ENCODE data around the gene DTNBP1. TPM values are rescaled to one million over a fixed set of nuclear protein-coding genes. Genes with fewer than 3 reads are reported as not detected.

The DTNBP1 gene
- total and polyA plus RNA-seq, 5 experiments from 2014 or later, result 23.1 to 41.5 (median 32.5) TPM

- Mint-ChIP-seq H3K9me3 (no peaks in the 10 kb centered on the region), H3K27me3 (no peaks in the 10 kb centered on the region), H3K27ac (peak overlapping the region in 3 of 10 donors; percentile 56 to 86 (median 65)), H3K4me1 (peaks cover 5 to 13% (median 11%) of the 10 kb centered on the region in 4 donors), H3K36me3 (peaks cover 0 to 79% (median 7%) of the 10 kb centered on the region in 3 donors), H3K4me3 (no peak overlapping the region)
- no peak for DNase-seq
- POLR2A ChIA-PET, result no interaction called here
- ATAC-seq, result no peak
Observed at GRCh38 chr6:15511248-15512125, 151.3 kb downstream of the DTNBP1 start.

DNA sequence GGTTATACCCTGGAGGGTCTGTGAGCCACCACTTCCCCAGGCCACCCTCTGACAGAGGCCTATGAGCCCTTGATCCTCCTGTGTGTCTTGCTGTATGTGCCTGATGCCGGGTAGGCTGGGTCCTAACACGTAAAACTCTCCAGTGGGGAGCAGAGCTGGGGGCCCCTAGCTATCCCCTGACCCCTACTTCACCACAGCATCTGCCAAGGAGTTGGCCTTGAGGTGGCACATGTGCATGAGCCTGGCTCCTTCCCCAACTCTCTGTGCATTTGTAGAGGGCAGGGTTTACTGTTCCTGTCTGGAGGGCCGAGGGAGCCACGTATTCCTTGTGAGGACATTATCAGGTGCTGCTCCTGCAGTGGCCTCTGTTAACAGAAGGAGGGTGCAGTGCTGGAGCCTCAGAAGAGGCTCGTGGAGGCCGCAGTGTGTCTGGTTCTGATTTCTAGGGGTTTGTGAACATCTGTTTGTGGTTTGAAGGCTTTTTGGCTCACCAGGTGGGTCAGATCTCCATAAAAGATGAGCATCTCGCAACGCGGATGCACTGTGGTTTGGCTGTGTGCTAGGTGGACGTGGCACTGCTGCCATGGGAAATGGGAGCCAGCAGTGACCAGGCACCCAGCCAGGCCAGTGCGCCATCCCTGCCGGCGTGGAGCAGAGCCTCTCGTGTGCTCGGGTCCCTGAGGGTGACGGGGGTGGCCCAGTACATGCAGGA is 152.1 kb downstream of the DTNBP1 start:
- Mint-ChIP-seq H3K27me3 (no peaks in the 10 kb centered on the region), H3K4me1 (peaks cover 6 to 13% (median 11%) of the 10 kb centered on the region in 4 donors), H3K36me3 (peaks cover 0 to 79% (median 7%) of the 10 kb centered on the region in 3 donors), H3K27ac (peak overlapping the region in 6 of 10 donors; percentile 1 to 86 (median 76)), H3K4me3 (peak overlapping the region in 1 of 10 donors; percentile 36), H3K9me3 (no peaks in the 10 kb centered on the region)
- DNase-seq, result no peak
- ATAC-seq, result no peak
- POLR2A ChIA-PET, result no interaction called here

DNA sequence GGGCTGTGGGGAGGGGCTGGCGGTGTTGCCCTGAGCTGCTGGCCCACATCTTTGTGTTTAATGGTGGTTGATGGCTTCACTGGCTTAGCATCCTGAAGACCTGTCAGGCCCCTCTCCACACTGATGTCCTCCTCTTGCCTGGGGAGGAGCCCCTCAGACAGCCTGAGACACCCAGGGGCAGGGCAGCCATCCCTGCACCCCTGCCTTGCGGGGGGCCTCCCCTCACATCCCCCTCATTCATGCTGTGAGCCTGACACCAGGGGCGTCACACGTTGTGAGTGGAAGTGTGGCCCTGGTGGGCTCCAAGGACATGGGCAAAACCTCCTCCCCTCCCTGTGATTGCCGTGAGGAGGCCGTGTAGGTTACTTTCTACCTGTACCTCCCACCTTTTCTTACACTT is 152.7 kb downstream of the DTNBP1 start:
- POLR2A ChIA-PET, result no interaction called here
- Mint-ChIP-seq H3K9me3 (no peaks in the 10 kb centered on the region), H3K36me3 (peaks cover 0 to 80% (median 7%) of the 10 kb centered on the region in 3 donors), H3K4me1 (peaks cover 10 to 13% (median 10%) of the 10 kb centered on the region in 4 donors), H3K27ac (peak overlapping the region in 5 of 10 donors; percentile 43 to 86 (median 77)), H3K27me3 (no peaks in the 10 kb centered on the region), H3K4me3 (peak overlapping the region in 1 of 10 donors; percentile 36)
- no peak for ATAC-seq
- no peak for DNase-seq

DNA sequence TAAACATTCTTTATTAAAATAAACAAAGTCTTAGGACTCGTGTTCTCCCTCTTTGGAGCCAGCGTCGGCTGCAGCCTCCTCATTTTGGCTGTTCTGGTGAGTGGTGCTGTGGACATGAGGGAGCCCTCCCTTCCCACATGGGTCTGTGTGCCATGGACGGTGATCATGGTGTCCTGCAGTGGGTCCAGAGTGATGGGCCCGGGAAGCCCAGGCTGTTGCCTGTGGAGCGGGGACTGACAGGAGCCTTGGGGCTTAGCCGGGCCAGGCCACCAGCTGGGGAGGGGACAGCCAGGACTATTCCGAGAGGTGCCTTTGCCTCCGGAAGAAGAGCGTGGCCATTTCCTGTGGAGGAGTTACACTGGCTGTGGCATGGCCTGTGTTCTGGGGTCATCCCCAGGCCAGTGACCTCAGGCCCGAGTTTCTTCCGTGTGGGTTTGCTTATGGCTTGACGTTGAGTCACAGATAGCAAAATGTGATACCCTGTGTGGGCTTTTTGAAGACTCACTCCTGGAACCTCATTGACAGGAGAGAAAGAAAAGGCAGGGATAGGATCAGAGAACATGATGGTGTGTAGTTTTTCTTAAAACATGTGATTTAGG is 153.4 kb downstream of the DTNBP1 start:
- H3K27me3 Mint-ChIP-seq, result no peaks in the 10 kb centered on the region
- peaks cover 3 to 13% (median 11%) of the 10 kb centered on the region in 4 donors for H3K4me1 Mint-ChIP-seq
- H3K36me3 Mint-ChIP-seq, result peaks cover 0 to 80% (median 7%) of the 10 kb centered on the region in 3 donors
- ATAC-seq (no peak), DNase-seq (no peak)
- H3K27ac Mint-ChIP-seq, result peak overlapping the region in 5 of 10 donors; percentile 2 to 86 (median 58)
- POLR2A ChIA-PET, result no interaction called here
- no peak overlapping the region for H3K4me3 Mint-ChIP-seq
- no peaks in the 10 kb centered on the region for H3K9me3 Mint-ChIP-seq

GRCh38 chr6:15508931-15509330 is 153.9 kb downstream of the DTNBP1 start:
- Mint-ChIP-seq H3K9me3 (no peaks in the 10 kb centered on the region), H3K4me3 (no peak overlapping the region), H3K36me3 (peaks cover 0 to 80% (median 7%) of the 10 kb centered on the region in 3 donors), H3K27ac (peak overlapping the region in 5 of 10 donors; percentile 17 to 86 (median 49)), H3K4me1 (peaks cover 0 to 17% (median 8%) of the 10 kb centered on the region in 4 donors), H3K27me3 (no peaks in the 10 kb centered on the region)
- POLR2A ChIA-PET, result no interaction called here
- no peak for DNase-seq
- ATAC-seq, result no peak

DNA sequence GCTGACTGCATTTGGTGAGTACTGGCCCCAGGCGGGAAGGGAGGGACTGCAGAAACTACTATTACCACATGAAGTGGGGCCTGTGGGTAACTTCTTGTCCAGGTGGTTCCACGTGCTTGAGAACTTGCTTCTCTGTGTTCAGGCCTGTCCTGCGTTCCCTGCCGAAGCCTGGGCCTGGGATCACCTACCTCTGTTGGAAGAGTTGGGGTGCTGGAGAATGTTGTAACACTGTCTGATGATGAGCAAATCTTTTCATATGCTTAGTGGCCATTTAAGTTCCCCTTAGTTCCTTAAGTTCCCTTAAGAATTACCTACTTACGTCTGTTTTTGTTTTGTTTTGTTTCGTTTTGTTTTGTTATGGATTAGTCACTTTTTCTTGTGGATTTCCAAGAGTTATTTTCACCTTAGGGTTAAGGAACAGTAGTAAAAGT is 154.4 kb downstream of the DTNBP1 start:
- Mint-ChIP-seq H3K9me3 (no peaks in the 10 kb centered on the region), H3K27ac (peak overlapping the region in 6 of 10 donors; percentile 17 to 86 (median 41)), H3K4me1 (peaks cover 0 to 17% (median 8%) of the 10 kb centered on the region in 4 donors), H3K27me3 (no peaks in the 10 kb centered on the region), H3K36me3 (peaks cover 0 to 80% (median 7%) of the 10 kb centered on the region in 3 donors), H3K4me3 (peak overlapping the region in 1 of 10 donors; percentile 10)
- no peak for DNase-seq
- POLR2A ChIA-PET, result no interaction called here
- no peak for ATAC-seq

DNA sequence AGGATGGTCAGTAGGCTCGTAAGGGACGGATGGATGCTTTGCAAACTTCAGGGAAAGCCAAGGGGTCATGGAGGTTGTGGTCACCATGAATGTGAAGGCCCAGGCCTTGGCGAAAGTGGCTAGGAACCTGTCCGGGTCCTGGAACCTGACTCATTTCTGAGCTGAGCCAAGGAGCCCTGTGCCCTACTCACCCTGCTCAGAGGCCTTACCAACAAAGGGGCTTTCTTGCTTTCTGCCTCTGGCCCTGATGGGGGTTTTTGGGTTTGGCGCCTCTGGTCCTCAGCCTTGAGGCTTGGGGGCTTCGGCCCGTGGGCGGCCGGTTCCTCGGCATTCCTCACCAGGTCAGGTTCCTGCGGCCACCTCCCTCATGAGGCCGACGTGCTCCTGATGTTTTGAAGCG is 155.1 kb downstream of the DTNBP1 start:
- no peak for ATAC-seq
- peaks cover 0 to 81% (median 7%) of the 10 kb centered on the region in 3 donors for H3K36me3 Mint-ChIP-seq
- H3K27me3 Mint-ChIP-seq, result no peaks in the 10 kb centered on the region
- H3K27ac Mint-ChIP-seq, result peak overlapping the region in 2 of 10 donors; percentile 40 to 62
- no peak for DNase-seq
- no peak overlapping the region for H3K4me3 Mint-ChIP-seq
- H3K9me3 Mint-ChIP-seq, result no peaks in the 10 kb centered on the region
- POLR2A ChIA-PET, result no interaction called here
- H3K4me1 Mint-ChIP-seq, result peaks cover 0 to 17% (median 9%) of the 10 kb centered on the region in 4 donors

GRCh38 chr6:15507221-15507620 is 155.6 kb downstream of the DTNBP1 start:
- Mint-ChIP-seq H3K36me3 (peaks cover 0 to 81% (median 3%) of the 10 kb centered on the region in 3 donors), H3K4me3 (no peak overlapping the region), H3K9me3 (no peaks in the 10 kb centered on the region), H3K27ac (peak overlapping the region in 1 of 10 donors; percentile 90), H3K27me3 (no peaks in the 10 kb centered on the region), H3K4me1 (peaks cover 0 to 17% (median 9%) of the 10 kb centered on the region in 4 donors)
- POLR2A ChIA-PET, result no interaction called here
- ATAC-seq, result no peak
- no peak for DNase-seq

DNA sequence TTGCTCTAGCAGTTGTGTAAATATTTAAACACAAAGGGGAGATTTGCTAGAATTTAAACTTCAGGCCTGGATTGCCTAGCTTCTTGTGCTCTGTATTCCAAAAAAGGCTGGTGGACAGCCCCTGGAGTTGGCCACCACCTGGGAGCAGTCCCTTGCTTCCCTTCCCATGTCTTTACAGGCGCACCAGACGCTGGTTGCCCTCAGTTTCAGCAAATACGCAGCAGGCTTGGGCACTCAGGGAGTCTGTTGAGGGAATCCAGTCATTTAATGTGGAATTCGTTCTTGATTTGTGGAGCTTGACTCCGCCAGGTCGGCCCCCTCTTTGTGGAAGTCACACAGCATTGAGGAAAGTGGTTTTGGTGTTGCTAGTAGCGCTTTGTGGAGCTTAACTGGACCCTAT is 156.8 kb downstream of the DTNBP1 start:
- POLR2A ChIA-PET, result no interaction called here
- Mint-ChIP-seq H3K27me3 (no peaks in the 10 kb centered on the region), H3K4me1 (peaks cover 0 to 17% (median 10%) of the 10 kb centered on the region in 4 donors), H3K36me3 (peaks cover 0 to 85% (median 3%) of the 10 kb centered on the region in 3 donors), H3K9me3 (no peaks in the 10 kb centered on the region), H3K27ac (no peak overlapping the region), H3K4me3 (no peak overlapping the region)
- no peak for ATAC-seq
- DNase-seq, result no peak

DNA sequence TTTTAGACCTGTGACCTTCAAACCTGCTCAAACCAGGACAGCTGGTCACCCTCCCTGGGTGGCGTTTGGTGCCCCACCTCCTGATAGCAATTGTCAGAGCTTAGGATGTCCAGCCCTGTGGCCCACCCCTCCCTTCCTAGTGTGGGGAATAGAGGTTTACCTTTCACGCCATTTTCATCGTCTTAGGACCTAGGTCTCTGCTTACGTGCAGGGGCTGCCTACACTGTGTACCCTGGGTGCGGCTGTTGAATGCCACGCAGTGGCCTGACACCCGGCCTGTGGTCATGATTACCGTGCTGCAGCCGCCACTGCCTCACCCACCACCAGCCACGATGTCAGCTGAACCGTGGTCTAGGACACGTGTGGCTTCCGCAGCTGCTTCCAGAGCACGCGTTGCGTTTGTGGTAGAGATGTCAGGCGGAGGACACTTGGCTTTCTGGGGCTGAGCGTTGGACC is 157.3 kb downstream of the DTNBP1 start:
- Mint-ChIP-seq H3K4me1 (peaks cover 0 to 17% (median 11%) of the 10 kb centered on the region in 4 donors), H3K4me3 (no peak overlapping the region), H3K36me3 (peaks cover 0 to 86% (median 3%) of the 10 kb centered on the region in 3 donors), H3K27ac (no peak overlapping the region), H3K27me3 (no peaks in the 10 kb centered on the region), H3K9me3 (no peaks in the 10 kb centered on the region)
- DNase-seq, result no peak
- POLR2A ChIA-PET, result no interaction called here
- no peak for ATAC-seq

GRCh38 chr6:15504581-15505350 is 158.1 kb downstream of the DTNBP1 start:
- H3K27ac Mint-ChIP-seq, result peak overlapping the region in 3 of 10 donors; percentile 43 to 59 (median 57)
- no peak for DNase-seq

DNA sequence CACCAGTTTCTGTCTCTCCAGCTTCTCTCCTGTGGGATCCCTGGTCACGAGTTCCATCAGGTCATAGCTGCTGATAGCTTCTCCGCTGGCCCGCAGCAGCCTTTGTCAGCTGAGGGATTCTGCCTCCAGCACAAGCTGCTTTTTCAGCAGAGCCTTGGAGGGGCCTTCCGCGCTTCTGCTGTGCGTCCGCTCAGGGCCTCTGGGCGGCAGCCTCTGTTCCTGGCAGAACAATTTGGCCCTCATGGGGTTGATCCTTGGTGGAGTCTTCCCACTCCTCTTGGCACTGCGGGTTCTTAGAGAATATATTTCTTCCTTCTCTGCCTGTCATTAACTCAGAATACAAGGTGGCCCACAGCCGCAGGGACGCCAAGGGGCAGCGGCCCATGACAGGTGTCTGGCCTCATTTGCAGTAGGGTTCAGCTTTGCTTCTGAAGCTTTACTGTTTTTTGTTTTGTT is 158.8 kb downstream of the DTNBP1 start:
- peaks cover 0 to 92% (median 3%) of the 10 kb centered on the region in 3 donors for H3K36me3 Mint-ChIP-seq
- peaks cover 0 to 17% (median 10%) of the 10 kb centered on the region in 4 donors for H3K4me1 Mint-ChIP-seq
- H3K4me3 Mint-ChIP-seq, result no peak overlapping the region
- H3K9me3 Mint-ChIP-seq, result no peaks in the 10 kb centered on the region
- ATAC-seq (no peak), DNase-seq (no peak)
- H3K27ac Mint-ChIP-seq, result peak overlapping the region in 3 of 10 donors; percentile 20 to 59 (median 33)
- H3K27me3 Mint-ChIP-seq, result no peaks in the 10 kb centered on the region
- POLR2A ChIA-PET, result no interaction called here

More at GRCh38 chr6:15504581-15505350, 158.1 kb downstream of the DTNBP1 start:
- Mint-ChIP-seq H3K4me3 (no peak overlapping the region), H3K36me3 (peaks cover 0 to 88% (median 3%) of the 10 kb centered on the region in 3 donors), H3K9me3 (no peaks in the 10 kb centered on the region), H3K27me3 (no peaks in the 10 kb centered on the region), H3K4me1 (peaks cover 0 to 17% (median 11%) of the 10 kb centered on the region in 4 donors)
- POLR2A ChIA-PET, result interaction anchor here (0.7 kb wide), 1 partner anchor 107 kb away, joined by 3 read pairs; no protein-coding TSS in a partner anchor
- ATAC-seq, result no peak
